ENCODE results near the gene DISC1. TPM values are rescaled to one million over a fixed set of nuclear protein-coding genes. Genes with fewer than 3 reads are reported as not detected.

DISC1 gene
- total RNA-seq, 4 donors from 2014 or later, result 9.6 to 27.9 (median 13.0) TPM

DNA sequence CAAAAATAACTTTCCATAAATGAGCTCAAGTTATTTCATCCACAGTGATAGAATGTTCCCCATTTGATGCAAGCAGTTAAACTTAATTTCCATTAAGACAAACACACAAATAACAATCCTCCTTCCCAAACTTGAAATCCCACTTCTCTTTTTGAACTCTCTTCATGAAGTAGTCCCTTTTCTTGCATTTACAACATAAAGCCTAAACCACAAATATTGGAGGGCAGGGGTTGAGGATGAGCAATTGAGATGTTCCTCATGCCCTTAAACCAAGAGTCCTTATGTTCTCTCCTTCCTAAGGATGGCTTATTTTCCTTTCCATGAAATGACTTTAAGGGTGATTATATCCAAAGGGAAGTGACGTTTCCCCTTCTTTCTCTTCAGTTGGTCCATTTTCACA is 228.8 kb downstream of the DISC1 start:
- no peak for ATAC-seq (ENCODE audit: low FRiP score)

DNA sequence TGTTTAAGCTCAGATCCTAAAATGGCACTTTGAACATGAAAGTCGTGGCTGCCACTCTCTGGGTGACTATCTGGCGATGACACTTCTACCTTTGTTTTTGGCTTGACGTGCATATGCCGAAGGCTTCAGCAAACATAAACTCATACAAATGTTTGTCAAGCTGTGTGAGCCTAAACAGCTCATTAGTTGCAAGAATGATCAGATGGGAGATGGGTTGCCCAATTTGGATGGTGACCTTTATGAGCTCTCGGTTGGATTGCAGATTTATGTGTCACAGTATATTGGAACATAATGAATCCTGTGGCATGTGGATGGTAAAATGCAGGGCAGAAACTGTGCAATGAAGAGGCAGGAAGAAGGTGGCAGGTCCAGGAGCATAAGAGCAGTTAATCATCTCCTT is 229.3 kb downstream of the DISC1 start:
- ATAC-seq (ENCODE audit: low FRiP score), result no peak
- TF ChIP-seq, protein P1, sequence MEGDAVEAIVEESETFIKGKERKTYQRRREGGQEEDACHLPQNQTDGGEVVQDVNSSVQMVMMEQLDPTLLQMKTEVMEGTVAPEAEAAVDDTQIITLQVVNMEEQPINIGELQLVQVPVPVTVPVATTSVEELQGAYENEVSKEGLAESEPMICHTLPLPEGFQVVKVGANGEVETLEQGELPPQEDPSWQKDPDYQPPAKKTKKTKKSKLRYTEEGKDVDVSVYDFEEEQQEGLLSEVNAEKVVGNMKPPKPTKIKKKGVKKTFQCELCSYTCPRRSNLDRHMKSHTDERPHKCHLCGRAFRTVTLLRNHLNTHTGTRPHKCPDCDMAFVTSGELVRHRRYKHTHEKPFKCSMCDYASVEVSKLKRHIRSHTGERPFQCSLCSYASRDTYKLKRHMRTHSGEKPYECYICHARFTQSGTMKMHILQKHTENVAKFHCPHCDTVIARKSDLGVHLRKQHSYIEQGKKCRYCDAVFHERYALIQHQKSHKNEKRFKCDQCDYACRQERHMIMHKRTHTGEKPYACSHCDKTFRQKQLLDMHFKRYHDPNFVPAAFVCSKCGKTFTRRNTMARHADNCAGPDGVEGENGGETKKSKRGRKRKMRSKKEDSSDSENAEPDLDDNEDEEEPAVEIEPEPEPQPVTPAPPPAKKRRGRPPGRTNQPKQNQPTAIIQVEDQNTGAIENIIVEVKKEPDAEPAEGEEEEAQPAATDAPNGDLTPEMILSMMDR (IDR thresholded peaks at IDR 0.05), result no peak
- no peak for DNase-seq (ENCODE audit: low spot score)

More for the DNA sequence above, 228.8 kb downstream of the DISC1 start:
- TF ChIP-seq, protein P1 (IDR thresholded peaks at IDR 0.05), result no peak
- no peak for DNase-seq (ENCODE audit: low spot score)

DNA sequence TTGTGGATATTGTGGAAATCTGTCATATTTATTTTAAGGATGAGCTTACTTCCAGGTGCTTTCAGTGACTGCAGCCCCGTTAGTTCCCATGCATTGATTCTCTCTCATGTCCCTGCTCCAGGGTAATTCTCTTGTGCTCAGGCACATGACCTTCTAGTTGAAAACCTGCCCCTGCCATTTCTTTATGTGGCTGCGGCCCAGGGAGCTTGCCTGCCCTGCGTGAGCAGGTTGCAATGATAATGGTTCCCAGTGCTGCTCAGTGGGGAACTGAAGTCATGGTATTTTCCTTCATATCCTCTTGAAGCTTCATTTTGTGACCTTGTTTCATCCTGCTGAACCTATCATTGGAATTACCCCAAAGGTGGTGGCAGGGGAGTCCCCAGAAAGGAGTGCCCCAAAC is 229.8 kb downstream of the DISC1 start:
- DNase-seq (ENCODE audit: low spot score) (no peak), ATAC-seq (ENCODE audit: low FRiP score) (no peak)
- TF ChIP-seq, protein P1 (IDR thresholded peaks at IDR 0.05), result no peak

- DNase-seq (ENCODE audit: low spot score) (no peak), ATAC-seq (ENCODE audit: low FRiP score) (no peak)
- TF ChIP-seq, protein P1 (IDR thresholded peaks at IDR 0.05), result no peak
Observed at GRCh38 chr1:231856894-231857293, 230.3 kb downstream of the DISC1 start.

DNA sequence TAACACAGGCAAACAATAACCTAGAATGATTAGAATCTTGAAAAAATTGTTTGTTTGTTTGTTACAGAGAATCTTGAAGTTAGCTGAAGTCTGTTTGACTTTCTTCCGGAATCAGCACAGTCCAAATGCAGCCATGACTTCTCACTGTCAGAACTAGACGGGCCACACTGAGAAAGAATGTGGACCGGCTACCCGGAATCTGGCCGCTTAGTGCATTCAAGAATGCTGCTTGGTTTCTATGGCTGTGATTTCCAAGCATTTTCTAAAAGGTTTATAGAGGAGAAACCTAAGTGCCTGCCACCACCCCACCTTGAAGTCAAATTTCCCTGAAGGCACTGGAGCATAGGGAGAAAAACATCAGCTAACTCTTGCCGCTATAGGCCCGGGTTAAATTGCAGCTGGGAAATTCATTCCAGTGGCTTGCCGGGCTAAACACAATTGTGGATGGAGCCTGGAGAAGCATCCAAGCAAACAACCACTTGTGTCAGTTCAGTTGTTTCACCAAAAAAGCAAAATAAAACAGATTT is 231.1 kb downstream of the DISC1 start:
- ATAC-seq (ENCODE audit: low FRiP score), result no peak
- TF ChIP-seq, protein P1 (IDR thresholded peaks at IDR 0.05), result no peak

GRCh38 chr1:231860221-231861088 is 233.9 kb downstream of the DISC1 start:
- no peak for DNase-seq (ENCODE audit: low spot score)
- TF ChIP-seq, protein P1 (IDR thresholded peaks at IDR 0.05), result no peak
- ATAC-seq (ENCODE audit: low FRiP score), result peak; percentile 78

More for the DNA sequence above, 231.1 kb downstream of the DISC1 start:
- no peak for DNase-seq (ENCODE audit: low spot score)

All from omental fat pad (tissue), 4 donors.